ENCODE measurements around the gene RAD50.

GRCh38 chr5:132576123-132576522, 19.3 kb downstream of the RAD50 start:
- no peak for TF ChIP-seq CTCF (conservative IDR thresholded peaks at IDR 0.05 in 1 of 2, IDR thresholded peaks at IDR 0.05 in 1 of 2; ENCODE audit: low read depth in 1 of 2, low read length in 2 of 2)
- no peak for TF ChIP-seq EZH2 (IDR thresholded peaks at IDR 0.05; ENCODE audit: low read length, missing control alignments)

All from fibroblast of lung (primary cell).